ENCODE results near the gene TAX1BP3.

- no peak for TF ChIP-seq CTBP1 (IDR thresholded peaks at IDR 0.05; ENCODE audit: borderline replicate concordance)
- TF ChIP-seq EHMT2 (IDR thresholded peaks at IDR 0.05) = no peak
- no peak for TF ChIP-seq EZH2 (IDR thresholded peaks at IDR 0.05; ENCODE audit: borderline replicate concordance, low read depth, low read length)
- TF ChIP-seq HNRNPL (IDR thresholded peaks at IDR 0.05; ENCODE audit: low read depth, low read length) = no peak
- TF ChIP-seq CTCF (IDR thresholded peaks at IDR 0.05 in 2 of 3, conservative IDR thresholded peaks at IDR 0.05 in 1 of 3; ENCODE audit: insufficient read depth in 2 of 3, low read depth in 1 of 3, low read length in 3 of 3) = peak; percentile 69 to 89 (median 85)
- no peak for TF ChIP-seq POLR2A (conservative IDR thresholded peaks at IDR 0.05)
- no peak for TF ChIP-seq NONO (IDR thresholded peaks at IDR 0.05; ENCODE audit: low read depth in 2 of 2, low read length in 1 of 2)
- TF ChIP-seq TCF7L2 (IDR thresholded peaks at IDR 0.05; ENCODE audit: low read depth, low read length) = no peak
- no peak for TF ChIP-seq MTA1 (IDR thresholded peaks at IDR 0.05; ENCODE audit: borderline replicate concordance)
- no peak for TF ChIP-seq ZNF639 (CRISPR knock-in tag; conservative IDR thresholded peaks at IDR 0.05 in 1 of 2, IDR thresholded peaks at IDR 0.05 in 1 of 2)
- no peak for TF ChIP-seq CTCFL (IDR thresholded peaks at IDR 0.05; ENCODE audit: borderline replicate concordance, insufficient read depth, low read depth, low read length, poor library complexity, severe bottlenecking)
- TF ChIP-seq ZSCAN29 (IDR thresholded peaks at IDR 0.05) = no peak
- TF ChIP-seq TCF7 (IDR thresholded peaks at IDR 0.05; ENCODE audit: borderline replicate concordance) = no peak
- no peak for TF ChIP-seq FOS (IDR thresholded peaks at IDR 0.05; ENCODE audit: extremely low read depth, insufficient read length)
These were observed 14.7 kb upstream of the TAX1BP3 start for GRCh38 chr17:3683054-3683511.

Measured in K562 (cell line).